GM19397 (cell line): ENCODE data around the gene SLC25A11.
"Not testable (repeated sequence)": the region's sequence is repeated elsewhere in the genome, so short reads cannot be mapped to it uniquely, and the experiment has no call there.

Experiments
- ATAC-seq: cut with Tn5 transposase; IDR thresholded peaks from one replicate; pipeline ENCODE4 v1.9.1; 2021; ENCODE audit warnings: mild to moderate bottlenecking, moderate library complexity; ENCODE audit not compliant: unreplicated experiment

Gene SLC25A11

GRCh38 chr17:4945944-4946280, 6.1 kb upstream of the SLC25A11 start:
- ATAC-seq, result no peak

GRCh38 chr17:4945176-4945943, 5.5 kb upstream of the SLC25A11 start:
- ATAC-seq, result no peak

- ATAC-seq, result no peak
Observed at GRCh38 chr17:4944554-4945175, 4.8 kb upstream of the SLC25A11 start.

GRCh38 chr17:4944163-4944553, 4.3 kb upstream of the SLC25A11 start:
- ATAC-seq, result no peak

- ATAC-seq, result no peak
Observed at GRCh38 chr17:4942760-4943508, 3.1 kb upstream of the SLC25A11 start.

- no peak for ATAC-seq
Observed at GRCh38 chr17:4941319-4941610, 1.4 kb upstream of the SLC25A11 start.

- ATAC-seq, result no peak
Observed at GRCh38 chr17:4940555-4941318, 891 bp upstream of the SLC25A11 start.

GRCh38 chr17:4939546-4939795, 375 bp downstream of the SLC25A11 start:
- peak; percentile 19 for ATAC-seq

GRCh38 chr17:4938688-4939545, 929 bp downstream of the SLC25A11 start:
- no peak for ATAC-seq

- no peak for ATAC-seq
Observed at GRCh38 chr17:4938069-4938491, 1.8 kb downstream of the SLC25A11 start.

GRCh38 chr17:4937553-4937952, 2.3 kb downstream of the SLC25A11 start:
- no peak for ATAC-seq

- ATAC-seq, result no peak
Observed at GRCh38 chr17:4936436-4936835, 3.4 kb downstream of the SLC25A11 start.

- ATAC-seq, result no peak
Observed at GRCh38 chr17:4935650-4936049, 4.2 kb downstream of the SLC25A11 start.

GRCh38 chr17:4934173-4934979, 5.5 kb downstream of the SLC25A11 start:
- no peak for ATAC-seq

- ATAC-seq, result no peak
Observed at GRCh38 chr17:4933646-4934045, 6.2 kb downstream of the SLC25A11 start.

- no peak for ATAC-seq
Observed at GRCh38 chr17:4932756-4933155, 7.1 kb downstream of the SLC25A11 start.

- no peak for ATAC-seq
Observed at GRCh38 chr17:4931963-4932362, 7.9 kb downstream of the SLC25A11 start, which contains the start of gene GP1BA. Gene GP1BA, plus strand, starts transcription at chr17:4932277. Its CDS starts 328 bp downstream, at chr17:4932605.

GRCh38 chr17:4928881-4929280, 11.0 kb downstream of the SLC25A11 start:
- no peak for ATAC-seq

GRCh38 chr17:4926577-4927335, 13.1 kb downstream of the SLC25A11 start:
- not testable (repeated sequence) for ATAC-seq
